GM19193 (cell line): ENCODE data around the gene CEP95.

ENCODE experiments used
- POLR2A ChIP-seq: IDR thresholded peaks from 4 replicates; pipeline ENCODE4 v1.6.1; 2011; ENCODE audit not compliant: insufficient read depth, insufficient read length; ENCODE audit errors: extremely low read depth

The CEP95 gene

DNA sequence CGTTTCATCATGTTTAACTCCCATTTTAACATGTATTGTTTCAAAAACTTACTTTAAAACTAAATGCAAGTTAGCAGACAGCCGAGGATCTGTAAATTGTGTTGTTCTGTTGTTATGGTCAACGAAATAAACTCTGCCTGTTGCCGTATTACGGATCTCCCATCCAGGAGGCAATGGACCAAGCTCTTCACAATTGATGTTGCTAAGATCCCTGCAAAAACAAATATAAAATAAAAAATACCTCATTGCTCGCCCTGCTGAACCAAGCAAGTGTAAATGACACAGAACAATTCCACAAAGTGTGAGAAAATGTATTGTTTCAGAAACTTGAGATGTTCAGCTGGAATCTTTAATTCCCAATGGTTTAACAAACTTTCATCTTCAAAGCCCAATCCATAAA lies 65.0 kb downstream of the CEP95 start:
- TF ChIP-seq POLR2A, result no peak

DNA sequence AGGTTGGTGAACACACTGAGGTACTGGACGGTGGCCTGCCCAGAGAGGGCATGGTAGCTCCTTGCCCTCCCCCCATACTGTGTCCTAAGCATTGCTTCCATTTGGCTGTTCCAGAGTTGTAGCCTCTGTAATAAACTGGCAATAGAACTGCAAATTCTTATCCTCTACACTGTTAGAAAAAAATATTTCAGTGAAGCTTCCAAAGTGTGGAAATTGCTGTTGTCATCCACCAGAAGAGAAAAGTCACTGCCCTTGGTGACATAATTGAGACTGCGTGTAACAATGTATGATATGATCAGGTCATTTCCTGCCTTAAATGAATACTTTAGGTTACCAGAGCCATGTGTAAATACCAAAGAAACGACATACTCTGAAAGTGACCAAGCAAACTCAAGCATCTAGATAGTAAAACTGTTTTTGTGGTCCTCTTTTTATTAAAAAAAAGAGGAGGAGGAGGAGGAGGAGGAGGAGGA lies 65.9 kb downstream of the CEP95 start:
- no peak for TF ChIP-seq POLR2A

DNA sequence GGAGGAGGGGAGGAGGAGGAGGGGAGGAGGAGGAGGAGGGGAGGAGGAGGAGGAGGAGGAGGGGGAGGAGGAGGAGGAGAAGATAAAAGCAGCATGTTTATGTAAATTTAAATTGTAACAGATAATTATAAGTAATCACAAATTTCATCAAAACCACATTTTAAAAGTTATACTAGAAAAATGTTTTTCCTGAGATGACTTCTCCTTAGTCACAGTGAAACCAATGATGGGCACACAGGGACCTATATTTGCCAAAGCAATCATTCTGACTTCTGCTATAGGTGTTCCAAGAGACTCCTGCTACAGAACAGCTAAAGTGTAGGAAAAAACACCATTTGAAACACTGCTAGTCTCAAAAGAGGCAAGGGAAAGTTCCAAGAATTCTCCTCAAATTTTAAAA lies 66.4 kb downstream of the CEP95 start:
- no peak for TF ChIP-seq POLR2A

DNA sequence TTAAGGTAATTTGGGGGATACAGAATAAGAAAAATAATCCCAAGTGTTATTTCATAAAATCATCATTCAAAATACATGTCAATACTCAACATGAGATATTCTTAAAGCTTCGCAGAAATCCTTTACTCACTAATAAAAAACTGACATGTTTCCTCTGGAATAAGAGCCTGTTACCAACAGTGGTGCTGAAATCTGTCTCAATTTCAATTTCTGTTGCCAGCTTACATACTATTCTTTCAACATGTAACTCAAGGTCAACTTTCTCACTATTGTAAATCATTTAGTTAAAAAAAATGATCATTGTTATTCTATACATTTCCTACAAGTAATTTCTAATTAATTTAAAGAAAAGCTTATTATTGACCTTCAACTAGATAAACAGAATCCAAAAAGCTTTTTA lies 67.9 kb downstream of the CEP95 start:
- TF ChIP-seq POLR2A, result no peak

DNA sequence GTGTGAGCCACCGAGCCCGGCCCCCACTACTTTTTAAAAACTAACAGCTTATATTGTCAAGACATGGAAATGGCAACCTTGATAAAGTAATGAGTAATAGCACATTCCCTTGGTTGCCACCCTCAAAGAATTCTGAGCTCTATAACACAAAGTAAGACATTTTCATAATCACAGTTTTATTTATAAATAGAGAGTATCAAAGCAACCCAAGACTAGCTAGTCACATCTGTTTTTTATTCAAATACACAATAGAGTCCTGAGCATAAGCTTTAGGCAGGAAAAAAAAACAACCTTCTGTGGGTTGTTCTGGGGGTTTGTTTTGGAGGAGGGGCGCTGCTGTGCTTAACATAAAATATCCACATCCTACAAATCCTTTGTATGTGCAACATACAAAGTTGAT lies 68.7 kb downstream of the CEP95 start:
- TF ChIP-seq POLR2A, result no peak

DNA sequence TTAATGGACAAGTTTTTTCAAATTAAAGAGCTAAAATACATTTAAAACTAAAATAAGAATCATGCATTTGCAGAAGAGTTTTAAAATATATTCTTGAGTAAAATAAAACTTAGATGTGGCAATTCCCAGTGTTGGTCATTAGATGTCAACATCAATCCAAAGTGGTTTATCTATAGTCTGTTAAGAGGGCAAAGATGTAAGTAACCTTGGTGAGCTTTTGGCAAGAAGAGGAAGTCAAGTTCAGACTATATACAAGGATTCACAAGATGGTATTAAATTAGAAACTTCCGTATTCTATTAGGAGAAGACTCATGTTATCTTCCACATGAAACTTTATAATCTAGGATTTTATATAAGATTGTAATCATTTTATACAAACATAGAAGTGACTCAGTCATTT lies 73.1 kb downstream of the CEP95 start:
- TF ChIP-seq POLR2A, result no peak

DNA sequence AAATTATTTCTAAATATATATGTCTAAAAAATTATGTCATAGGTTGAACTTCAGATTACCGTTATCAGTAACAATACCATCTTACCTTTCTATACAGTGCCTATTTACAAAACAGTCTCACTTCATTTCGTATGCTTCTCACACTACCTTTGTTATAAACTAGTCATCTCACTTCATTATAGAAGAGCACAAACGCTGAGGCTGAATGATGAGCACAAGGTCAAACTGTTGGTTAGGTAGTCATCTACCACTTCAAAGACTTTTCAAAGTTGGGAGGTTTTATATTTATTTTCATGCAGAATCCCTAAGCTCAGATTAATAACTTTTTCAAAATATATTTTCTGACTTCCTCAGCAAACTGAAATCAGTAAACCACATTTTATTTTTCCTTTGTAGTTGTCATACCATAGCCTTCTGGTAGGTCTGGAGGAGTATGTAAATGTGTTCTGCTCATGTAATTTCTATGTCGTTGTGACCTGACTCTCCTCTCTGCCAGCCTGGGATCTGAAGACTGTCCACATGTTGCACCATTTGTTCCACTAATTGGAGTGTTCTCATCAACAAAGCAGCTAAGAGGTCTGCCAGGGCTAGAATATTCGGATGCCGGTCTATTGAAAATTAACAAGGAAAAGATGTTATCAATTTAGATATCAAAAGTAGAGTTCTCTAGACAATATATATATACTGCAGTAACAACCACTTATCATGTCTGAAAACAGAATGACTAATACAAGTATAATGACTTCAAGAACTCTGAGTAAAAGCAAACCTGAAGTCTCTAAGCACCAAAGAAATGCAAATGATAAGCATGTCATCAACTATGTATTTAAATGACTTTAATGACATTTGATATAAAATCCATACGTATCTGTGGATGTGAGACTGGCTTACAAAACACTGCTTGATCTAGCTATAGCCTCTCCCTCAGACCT lies 73.9 kb downstream of the CEP95 start:
- no peak for TF ChIP-seq POLR2A

DNA sequence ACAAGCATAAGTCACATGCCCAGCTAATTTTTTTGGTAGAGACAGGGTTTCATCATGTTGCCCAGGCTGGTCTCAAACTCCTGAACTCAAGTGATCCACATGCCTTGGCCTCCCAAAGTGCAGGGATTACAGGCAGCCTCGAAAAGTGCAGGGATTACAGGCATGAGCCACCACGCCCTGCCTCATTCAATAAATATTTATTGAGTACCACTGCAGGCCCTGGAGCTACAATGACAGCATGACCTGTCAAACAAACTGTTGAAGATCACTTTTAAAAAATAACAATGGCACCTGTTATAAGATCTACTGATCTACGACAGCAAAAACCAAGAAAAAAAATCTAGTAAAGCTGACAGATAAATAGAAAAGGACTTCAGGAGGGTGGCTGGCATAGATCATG lies 76.3 kb downstream of the CEP95 start:
- no peak for TF ChIP-seq POLR2A

DNA sequence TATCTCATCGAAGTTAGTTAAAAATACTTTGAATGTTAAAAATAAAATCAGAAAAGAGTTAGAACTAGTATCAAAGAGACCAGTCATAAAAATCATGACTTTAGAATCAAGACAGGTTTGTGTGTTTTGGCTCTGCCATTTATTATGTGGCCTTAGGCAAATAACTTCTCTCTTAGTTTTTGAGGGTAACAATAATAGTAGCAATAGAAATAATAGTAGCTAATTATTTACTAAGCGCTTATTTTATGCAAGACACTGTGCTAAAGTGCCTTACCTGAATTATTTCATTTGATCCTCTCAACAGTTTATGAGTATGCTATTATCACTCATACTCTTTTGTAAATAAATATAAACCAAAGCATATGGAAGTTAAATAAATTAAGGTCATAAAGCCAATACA lies 78.4 kb downstream of the CEP95 start:
- TF ChIP-seq POLR2A, result no peak
